Measurements from ENCODE around the gene TSPAN14.

Gene TSPAN14

DNA sequence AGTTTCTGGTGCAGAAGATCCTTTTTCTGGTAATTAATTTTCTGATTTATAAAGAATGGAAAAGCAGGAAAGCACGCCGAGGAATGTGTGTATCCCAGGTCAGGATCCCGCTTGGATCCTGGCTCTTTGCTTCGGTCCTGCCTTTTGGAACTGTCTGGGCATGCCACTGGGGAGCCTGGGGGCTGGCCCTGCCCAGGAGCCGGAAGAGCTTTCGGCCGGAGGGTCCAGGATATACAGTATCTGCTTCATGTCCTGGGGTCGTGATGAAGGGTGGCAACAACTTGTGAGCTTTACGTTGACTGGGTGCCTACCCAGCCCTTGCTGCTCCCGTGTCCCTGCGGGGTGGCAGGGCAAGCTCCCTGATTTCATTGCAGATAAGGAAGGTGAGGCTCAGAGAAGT lies 86.0 kb downstream of the TSPAN14 start:
- Histone ChIP-seq H3K4me3 (ENCODE audit: severe bottlenecking) (no peak overlapping the region), H3K4me1 (ENCODE audit: insufficient read depth, poor library complexity, severe bottlenecking) (peaks cover 21% of the 10 kb centered on the region), H3K27me3 (ENCODE audit: insufficient read depth, poor library complexity, severe bottlenecking) (no peaks in the 10 kb centered on the region), H3K36me3 (ENCODE audit: low read depth) (no peaks in the 10 kb centered on the region), H3K9me3 (ENCODE audit: severe bottlenecking) (no peaks in the 10 kb centered on the region), H3K27ac (ENCODE audit: poor library complexity, severe bottlenecking) (no peak overlapping the region)
- TF ChIP-seq, protein P1, sequence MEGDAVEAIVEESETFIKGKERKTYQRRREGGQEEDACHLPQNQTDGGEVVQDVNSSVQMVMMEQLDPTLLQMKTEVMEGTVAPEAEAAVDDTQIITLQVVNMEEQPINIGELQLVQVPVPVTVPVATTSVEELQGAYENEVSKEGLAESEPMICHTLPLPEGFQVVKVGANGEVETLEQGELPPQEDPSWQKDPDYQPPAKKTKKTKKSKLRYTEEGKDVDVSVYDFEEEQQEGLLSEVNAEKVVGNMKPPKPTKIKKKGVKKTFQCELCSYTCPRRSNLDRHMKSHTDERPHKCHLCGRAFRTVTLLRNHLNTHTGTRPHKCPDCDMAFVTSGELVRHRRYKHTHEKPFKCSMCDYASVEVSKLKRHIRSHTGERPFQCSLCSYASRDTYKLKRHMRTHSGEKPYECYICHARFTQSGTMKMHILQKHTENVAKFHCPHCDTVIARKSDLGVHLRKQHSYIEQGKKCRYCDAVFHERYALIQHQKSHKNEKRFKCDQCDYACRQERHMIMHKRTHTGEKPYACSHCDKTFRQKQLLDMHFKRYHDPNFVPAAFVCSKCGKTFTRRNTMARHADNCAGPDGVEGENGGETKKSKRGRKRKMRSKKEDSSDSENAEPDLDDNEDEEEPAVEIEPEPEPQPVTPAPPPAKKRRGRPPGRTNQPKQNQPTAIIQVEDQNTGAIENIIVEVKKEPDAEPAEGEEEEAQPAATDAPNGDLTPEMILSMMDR (IDR thresholded peaks at IDR 0.05; ENCODE audit: poor library complexity, severe bottlenecking), result no peak
- DNase-seq (ENCODE audit: low spot score) (no peak), ATAC-seq (ENCODE audit: low read depth) (no peak)

DNA sequence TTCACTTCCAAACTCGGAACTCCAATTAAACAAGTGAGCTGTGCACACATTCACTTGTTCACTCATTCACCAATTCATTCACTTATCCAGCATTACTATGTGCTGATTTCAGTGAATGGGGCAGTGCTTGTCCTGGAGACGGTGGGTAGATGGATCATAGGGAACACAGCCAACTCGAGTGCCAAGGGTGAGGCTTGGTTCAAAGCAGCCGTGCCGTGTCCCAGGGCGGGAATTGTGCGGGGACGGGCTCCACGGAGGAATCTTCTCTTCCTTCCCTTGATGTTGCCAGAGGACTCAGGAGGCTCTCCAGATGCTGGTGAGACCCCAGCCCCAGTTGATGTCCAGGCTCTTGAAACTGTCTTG lies 86.5 kb downstream of the TSPAN14 start:
- Histone ChIP-seq H3K4me1 (ENCODE audit: insufficient read depth, poor library complexity, severe bottlenecking) (peaks cover 17% of the 10 kb centered on the region), H3K9me3 (ENCODE audit: severe bottlenecking) (no peaks in the 10 kb centered on the region), H3K27ac (ENCODE audit: poor library complexity, severe bottlenecking) (no peak overlapping the region), H3K36me3 (ENCODE audit: low read depth) (no peaks in the 10 kb centered on the region), H3K4me3 (ENCODE audit: severe bottlenecking) (no peak overlapping the region), H3K27me3 (ENCODE audit: insufficient read depth, poor library complexity, severe bottlenecking) (no peaks in the 10 kb centered on the region)
- no peak for DNase-seq (ENCODE audit: low spot score)
- no peak for ATAC-seq (ENCODE audit: low read depth)
- TF ChIP-seq, protein P1 (IDR thresholded peaks at IDR 0.05; ENCODE audit: poor library complexity, severe bottlenecking), result no peak

DNA sequence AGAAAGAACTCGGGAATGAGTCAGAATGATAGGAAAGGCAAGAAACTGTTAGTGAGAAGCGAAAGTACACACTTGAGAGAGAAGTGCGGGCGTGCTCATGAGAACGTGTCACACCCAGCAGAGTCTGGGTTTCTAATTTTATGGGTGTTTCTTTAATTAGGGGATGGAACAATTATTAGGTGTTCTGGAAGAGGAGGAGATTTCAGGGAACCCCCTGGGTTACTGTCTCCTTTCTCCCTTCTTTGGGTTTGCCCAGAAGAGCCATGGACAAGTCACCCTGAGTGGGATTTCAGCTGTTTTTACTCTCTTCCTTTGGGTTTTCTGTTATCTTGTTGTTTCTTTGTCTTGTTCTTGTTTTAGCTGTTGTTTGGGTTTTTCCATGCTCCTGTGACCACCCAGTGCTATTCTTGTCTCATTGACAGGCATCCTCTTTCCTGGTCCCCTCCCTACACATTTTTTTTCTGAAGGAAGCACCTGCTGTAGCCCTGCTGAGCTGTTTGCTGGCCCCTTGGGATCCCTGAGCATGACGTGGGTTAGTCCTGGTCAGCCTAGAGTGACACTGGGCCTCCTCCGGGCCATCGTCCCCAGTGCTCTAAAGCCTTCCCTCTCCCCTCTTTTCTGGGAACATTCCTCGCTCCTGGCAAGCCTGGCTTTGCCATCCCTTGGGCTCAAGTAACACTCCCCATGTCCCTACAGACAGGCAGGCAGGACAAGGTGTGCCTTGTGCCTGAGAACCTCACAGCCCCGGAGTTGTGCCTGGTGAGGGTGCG lies 87.1 kb downstream of the TSPAN14 start:
- no peaks in the 10 kb centered on the region for H3K9me3 ChIP-seq (ENCODE audit: severe bottlenecking)
- H3K36me3 ChIP-seq (ENCODE audit: low read depth), result no peaks in the 10 kb centered on the region
- TF ChIP-seq, protein P1 (IDR thresholded peaks at IDR 0.05; ENCODE audit: poor library complexity, severe bottlenecking), result no peak
- DNase-seq (ENCODE audit: low spot score) (no peak), ATAC-seq (ENCODE audit: low read depth) (no peak)
- peak overlapping the region; percentile 8 for H3K27ac ChIP-seq (ENCODE audit: poor library complexity, severe bottlenecking)
- peaks cover 16% of the 10 kb centered on the region for H3K4me1 ChIP-seq (ENCODE audit: insufficient read depth, poor library complexity, severe bottlenecking)
- no peak overlapping the region for H3K4me3 ChIP-seq (ENCODE audit: severe bottlenecking)
- no peaks in the 10 kb centered on the region for H3K27me3 ChIP-seq (ENCODE audit: insufficient read depth, poor library complexity, severe bottlenecking)

DNA sequence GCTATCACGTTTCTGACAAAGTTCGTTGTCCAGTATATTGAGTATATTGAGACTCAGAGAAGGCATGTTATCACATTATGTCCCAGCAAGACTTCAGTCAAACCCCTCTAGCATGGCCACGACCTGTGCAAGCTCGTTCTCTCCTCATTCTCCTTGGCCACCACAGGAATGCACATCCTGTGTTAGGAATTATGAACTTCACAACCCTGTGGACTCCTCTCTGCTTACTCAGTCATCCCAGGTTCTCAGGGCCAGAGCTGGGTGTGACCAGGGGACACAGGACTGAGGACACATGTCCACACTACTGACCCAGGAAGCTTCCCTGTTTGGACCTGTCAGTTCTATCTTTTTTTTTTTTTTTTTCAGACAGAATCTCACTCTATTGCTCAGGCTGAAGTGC lies 87.9 kb downstream of the TSPAN14 start:
- peak; percentile 84 for ATAC-seq (ENCODE audit: low read depth)

More for the DNA sequence above, 87.9 kb downstream of the TSPAN14 start:
- Histone ChIP-seq H3K4me1 (ENCODE audit: insufficient read depth, poor library complexity, severe bottlenecking) (peaks cover 16% of the 10 kb centered on the region), H3K9me3 (ENCODE audit: severe bottlenecking) (no peaks in the 10 kb centered on the region), H3K36me3 (ENCODE audit: low read depth) (no peaks in the 10 kb centered on the region), H3K27ac (ENCODE audit: poor library complexity, severe bottlenecking) (peak overlapping the region; percentile 8), H3K4me3 (ENCODE audit: severe bottlenecking) (no peak overlapping the region), H3K27me3 (ENCODE audit: insufficient read depth, poor library complexity, severe bottlenecking) (no peaks in the 10 kb centered on the region)
- TF ChIP-seq, protein P1 (IDR thresholded peaks at IDR 0.05; ENCODE audit: poor library complexity, severe bottlenecking), result no peak
- no peak for DNase-seq (ENCODE audit: low spot score)
